NCI-H146 treated with DMSO at 0.1 percent for 48 hours (cell line): Measurements from ENCODE around the gene NKAIN2.
"Not testable (repeated sequence)": the region's sequence is repeated elsewhere in the genome, so short reads cannot be mapped to it uniquely, and the experiment has no call there.

ENCODE experiments used
- DNase-seq: peaks from one replicate; lab custom pipeline; 2025; ENCODE audit not compliant: unreplicated experiment; lab: John Stamatoyannopoulos, UW

The NKAIN2 gene

GRCh38 chr6:124294574-124295200 lies 491.0 kb downstream of the NKAIN2 start:
- no peak for DNase-seq

- DNase-seq: no peak
Observed at GRCh38 chr6:124297507-124297906, 493.8 kb downstream of the NKAIN2 start.

- DNase-seq: peak; percentile 81
Observed at GRCh38 chr6:124298730-124299129, 495.1 kb downstream of the NKAIN2 start.

DNA sequence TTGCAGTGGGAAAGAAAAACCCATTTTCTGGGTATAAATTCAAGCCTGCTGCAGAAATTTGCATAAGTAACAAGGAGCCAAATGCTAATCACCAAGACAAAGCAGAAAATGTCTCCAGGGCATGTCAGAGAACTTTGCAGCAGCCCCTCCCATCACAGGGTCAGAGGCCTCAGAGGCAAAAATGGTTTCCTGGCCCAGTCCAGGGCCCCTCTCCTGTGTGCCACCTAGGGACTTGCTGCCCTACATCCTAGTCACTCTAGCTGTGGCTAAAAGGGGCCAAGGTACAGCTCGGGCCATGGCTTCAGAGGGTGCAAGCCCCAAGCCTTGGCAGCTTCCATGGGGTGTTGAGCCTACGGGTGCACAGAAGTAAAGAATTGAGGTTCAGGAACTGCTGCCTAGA lies 497.2 kb downstream of the NKAIN2 start:
- not testable (repeated sequence) for DNase-seq

- no peak for DNase-seq
Observed at GRCh38 chr6:124303971-124304370, 500.3 kb downstream of the NKAIN2 start.

DNA sequence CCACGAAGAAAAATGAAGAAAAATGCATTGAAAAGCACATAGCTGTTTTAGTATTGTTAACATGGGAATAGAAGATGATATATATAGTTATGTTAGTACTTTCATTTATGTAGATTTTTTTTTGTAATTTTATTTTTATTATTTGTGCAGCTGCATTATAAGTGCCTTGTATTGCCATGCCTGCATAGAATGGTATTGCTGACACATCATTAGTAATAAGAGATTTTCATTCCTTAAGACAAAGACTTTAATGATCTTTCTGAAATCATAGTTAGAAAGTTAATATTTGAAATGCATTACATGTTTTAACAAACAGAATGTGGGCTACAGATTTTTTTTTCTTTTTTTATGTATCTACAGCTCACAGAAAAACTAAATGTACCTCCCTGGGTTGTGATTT lies 506.5 kb downstream of the NKAIN2 start:
- DNase-seq: no peak

- DNase-seq: peak; percentile 97
Observed at GRCh38 chr6:124319410-124319809, 515.7 kb downstream of the NKAIN2 start.

DNA sequence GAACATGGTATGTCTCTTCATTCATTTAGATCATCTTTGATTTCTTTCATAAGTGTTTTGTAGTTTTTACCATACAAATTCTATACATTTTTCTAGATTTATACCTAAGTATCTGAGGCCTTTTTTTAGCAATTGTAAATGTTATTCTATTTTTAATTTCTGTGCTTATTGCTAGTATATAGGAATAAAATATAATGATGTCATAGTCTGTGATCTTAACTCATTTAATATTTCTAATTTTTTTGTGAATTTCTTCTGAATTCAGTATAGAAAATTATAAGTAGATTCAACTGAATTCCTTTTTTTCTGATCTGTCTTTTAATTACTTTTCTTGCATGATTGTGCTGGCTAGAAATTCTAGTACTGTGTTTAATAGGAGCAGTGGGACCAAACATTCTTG lies 520.6 kb downstream of the NKAIN2 start:
- DNase-seq: no peak

GRCh38 chr6:124330197-124330596 lies 526.5 kb downstream of the NKAIN2 start:
- DNase-seq: no peak

DNA sequence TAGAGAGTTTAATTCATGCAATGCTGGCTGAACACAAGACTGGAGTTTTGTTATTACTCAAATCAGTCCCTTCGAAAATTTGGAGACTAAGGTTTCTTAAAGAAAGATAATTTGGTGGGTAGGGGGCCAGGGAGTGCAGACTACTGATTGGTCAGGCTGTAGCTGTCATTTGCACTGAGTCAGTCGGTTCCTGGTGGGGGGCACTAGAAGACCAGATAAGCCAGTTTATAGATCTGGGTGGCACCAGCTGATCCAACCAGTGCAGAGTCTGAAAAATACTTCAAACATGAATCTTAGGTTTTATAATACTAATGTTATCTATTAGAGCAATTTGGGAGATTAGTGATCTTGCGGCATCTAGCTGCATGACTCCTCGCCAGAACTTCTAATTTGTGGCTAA lies 530.7 kb downstream of the NKAIN2 start:
- DNase-seq: no peak

DNA sequence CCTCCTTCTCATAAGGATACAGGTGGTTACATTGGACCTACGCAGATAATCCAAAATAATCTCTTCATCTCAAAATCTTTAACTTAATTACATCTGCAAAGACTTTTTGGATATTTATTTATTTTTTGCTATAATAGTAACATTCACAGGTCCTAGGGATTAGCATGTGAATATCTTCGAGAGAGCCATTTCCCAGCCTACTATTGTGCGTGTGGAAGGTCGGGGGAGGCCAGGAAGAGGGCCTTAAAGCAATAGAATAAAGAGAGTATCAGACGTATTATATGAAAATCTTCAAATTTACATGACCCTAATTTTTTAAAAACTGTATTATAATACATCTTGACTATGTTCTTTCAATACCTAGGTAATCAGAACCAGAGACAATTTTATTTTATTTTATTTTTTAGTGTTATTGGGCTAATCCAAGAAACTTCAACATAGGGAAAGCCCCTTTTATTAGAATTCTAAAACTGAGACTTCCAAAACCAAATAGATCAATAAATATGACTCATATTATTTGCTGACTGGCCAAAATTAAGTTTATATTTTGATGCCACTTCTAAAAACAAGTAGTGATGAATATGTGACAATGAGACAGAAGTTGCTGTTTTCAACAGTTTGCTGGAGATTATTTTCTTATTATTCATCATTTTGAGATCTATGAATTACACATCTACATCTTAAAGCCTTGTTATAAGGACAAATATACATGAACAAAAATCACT lies 536.1 kb downstream of the NKAIN2 start:
- no peak for DNase-seq

GRCh38 chr6:124348339-124348738 lies 544.7 kb downstream of the NKAIN2 start:
- DNase-seq: not testable (repeated sequence)

DNA sequence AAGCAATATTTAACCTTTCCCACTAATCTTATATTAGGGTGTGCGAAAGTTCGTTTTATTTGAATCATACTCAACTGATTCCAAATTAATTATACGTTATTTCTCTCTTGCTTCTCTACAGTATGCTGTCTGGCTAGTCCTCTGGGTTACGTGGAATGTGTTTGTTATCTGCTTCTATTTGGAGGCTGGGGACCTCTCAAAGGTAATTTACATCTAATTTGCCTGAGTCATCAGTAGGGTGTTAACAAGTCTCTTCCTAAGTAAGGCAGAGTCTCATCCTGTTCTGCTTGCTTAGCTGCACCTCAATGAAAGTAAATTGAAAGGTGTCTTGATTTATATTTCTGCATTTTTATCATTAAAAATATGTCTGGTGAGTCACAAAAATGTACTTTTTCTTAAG lies 551.5 kb downstream of the NKAIN2 start:
- DNase-seq: no peak

GRCh38 chr6:124356276-124356810 lies 552.7 kb downstream of the NKAIN2 start:
- DNase-seq: no peak

GRCh38 chr6:124356811-124357210 lies 553.1 kb downstream of the NKAIN2 start:
- DNase-seq: no peak

DNA sequence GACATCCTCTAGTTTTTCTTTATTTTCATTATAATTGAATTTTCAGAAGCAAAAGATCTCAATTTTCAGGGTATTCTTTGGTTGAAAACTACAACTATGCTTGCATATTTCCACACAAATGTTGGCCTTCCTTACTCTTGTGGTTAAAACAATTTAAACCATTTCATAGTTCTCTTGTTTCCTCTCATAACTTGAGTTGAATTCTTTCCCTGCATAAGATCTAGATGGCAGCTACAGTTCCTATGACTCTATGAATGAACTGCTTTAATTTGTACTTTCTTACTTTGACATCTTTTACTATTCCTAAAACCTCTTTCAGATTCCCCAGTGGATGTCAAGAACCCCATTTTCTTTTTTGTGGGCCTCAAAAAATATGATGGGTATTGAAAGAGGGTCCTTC lies 564.5 kb downstream of the NKAIN2 start:
- DNase-seq: no peak

DNA sequence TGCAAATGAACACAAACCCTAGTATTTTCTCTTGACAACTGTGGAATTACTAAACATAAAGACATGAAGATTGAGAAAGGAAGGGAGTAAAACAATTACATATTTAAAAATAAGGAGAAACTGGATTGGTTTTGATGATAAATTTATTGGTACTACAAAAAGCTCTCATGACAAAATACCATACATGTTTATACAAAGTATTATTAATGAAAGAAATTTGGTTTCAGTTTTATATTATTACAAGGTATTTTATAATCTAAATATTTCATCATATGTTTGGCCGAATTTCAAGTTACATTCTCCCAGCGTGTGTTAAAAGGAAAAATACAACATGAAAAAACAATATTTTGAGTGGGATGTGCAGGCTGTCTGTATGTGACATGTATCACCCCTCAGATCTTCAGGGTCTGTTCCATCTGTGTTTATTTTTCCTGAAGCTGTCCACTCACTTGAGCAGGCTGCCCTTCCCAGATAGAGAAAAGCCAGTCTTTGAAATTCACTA lies 568.4 kb downstream of the NKAIN2 start:
- no peak for DNase-seq

DNA sequence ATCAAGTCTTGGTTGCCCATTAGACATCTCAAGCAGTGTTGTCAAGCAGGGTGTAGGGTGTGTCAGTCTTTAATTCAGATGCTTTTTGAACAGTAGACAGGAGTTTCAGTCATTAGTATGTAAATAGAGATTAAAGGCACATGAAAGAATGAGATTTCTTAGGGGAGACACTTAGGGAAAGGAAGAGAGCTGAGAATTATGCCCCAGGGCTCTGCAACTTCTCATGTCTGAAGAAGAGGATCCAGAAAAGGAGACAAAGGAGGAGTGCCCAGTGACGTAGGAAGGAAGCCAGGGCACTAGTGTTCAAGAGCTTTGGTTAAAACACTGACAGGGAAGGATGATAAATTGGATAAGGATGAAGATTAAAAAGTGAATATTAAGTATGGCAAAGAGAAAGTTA lies 569.7 kb downstream of the NKAIN2 start:
- DNase-seq: no peak

DNA sequence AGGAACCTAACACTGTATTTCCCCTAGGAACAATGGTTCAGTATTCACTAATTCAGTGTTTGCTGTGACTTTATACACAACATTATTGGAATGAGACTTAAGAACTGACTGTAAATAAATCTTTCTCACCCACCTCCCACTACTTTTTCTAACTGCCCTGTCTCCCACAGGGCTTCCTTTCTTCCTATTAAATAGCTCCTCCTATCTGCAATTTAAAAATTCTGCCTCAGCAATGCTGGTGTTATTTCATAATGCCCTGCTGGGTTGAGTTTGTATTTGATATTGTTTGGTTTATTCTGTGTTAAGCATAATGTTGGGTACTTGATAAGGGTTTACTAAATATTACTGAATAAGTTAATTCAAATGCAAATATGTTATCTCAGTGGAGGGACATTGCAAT lies 585.5 kb downstream of the NKAIN2 start:
- DNase-seq: no peak

- no peak for DNase-seq
Observed at GRCh38 chr6:124393536-124393935, 589.9 kb downstream of the NKAIN2 start.

DNA sequence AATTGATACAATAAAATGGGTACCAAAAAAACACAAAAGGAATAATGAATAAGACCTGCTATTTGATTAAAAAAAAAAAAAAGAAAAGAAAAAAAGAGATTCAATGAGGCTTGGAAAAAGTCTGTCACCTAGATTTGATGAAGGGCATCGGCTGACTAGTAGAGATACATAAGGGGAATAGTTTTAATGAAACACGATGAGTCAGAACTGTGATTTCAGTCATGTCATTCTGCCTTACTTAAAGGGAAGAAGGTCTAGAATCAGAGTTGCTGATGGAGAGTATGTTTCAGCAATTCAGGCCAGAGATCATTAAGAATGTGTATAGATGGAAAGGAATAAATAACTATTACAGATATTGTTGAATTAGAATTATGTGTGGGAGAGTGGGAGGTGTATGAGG lies 592.7 kb downstream of the NKAIN2 start:
- no peak for DNase-seq

- peak; percentile 25 for DNase-seq
Observed at GRCh38 chr6:124400261-124400999, 596.8 kb downstream of the NKAIN2 start.
